BJ (cell line): Measurements from ENCODE around the gene KRTAP10-3. TPM values are rescaled to one million over a fixed set of nuclear protein-coding genes. Genes with fewer than 3 reads are reported as not detected.

ENCODE experiments used
- CTCF ChIA-PET: fragments of 350-600 bp; formaldehyde crosslinking; extraction: SDS; loops from one replicate; lab custom pipeline; 2021; ENCODE audit warnings: antibody characterized with exemption, inconsistent platforms; lab: Yijun Ruan, JAX
- POLR2A ChIA-PET: fragments of 300-600 bp; sonication (Branson Sonifier 250); formaldehyde crosslinking; extraction: SDS; loops from one replicate; lab custom pipeline; 2021; ENCODE audit warnings: antibody characterized with exemption; lab: Charles Lee
- DNase-seq: peaks from one replicate; pipeline ENCODE4 v3.0.0-alpha.2; 2011; ENCODE audit warnings: low read depth
- H3K27me3 ChIP-seq: 2 replicates; pipeline ENCODE4 v1.6.0; 2011; ENCODE audit warnings: low read length; ENCODE audit not compliant: control insufficient read depth, insufficient read depth
- H3K36me3 ChIP-seq: 2 replicates; pipeline ENCODE4 v1.5.1; 2011; ENCODE audit warnings: low read length; ENCODE audit not compliant: control insufficient read depth, insufficient read depth
- H3K4me3 ChIP-seq: 2 replicates; pipeline ENCODE4 v1.5.1; 2011; ENCODE audit warnings: low read depth, mild to moderate bottlenecking, control low read depth, low read length
- CTCF ChIP-seq: IDR thresholded peaks from 2 replicates; pipeline ENCODE4 v1.5.1; 2011; ENCODE audit warnings: low read depth, mild to moderate bottlenecking, control low read depth, inconsistent platforms, low read length, moderate library complexity; ENCODE audit not compliant: insufficient read depth
- polyA plus RNA-seq: library from polyadenylated mRNA; depleted of rRNA; stranded (reverse); fragments of >200 nt; gene quantifications from 2 replicates; pipeline ENCODE4 v1.2.3, GENCODE V29; 2011

Gene KRTAP10-3
- polyA plus RNA-seq, 1 experiment, result not detected

GRCh38 chr21:44514218-44514520 lies 44.4 kb downstream of the KRTAP10-3 start:
- ChIA-PET CTCF (interaction anchor here (0.6 kb wide), 1 partner anchor 85 kb away, joined by 3 read pairs; no protein-coding TSS in a partner anchor), POLR2A (no interaction called here)
- no peak for TF ChIP-seq CTCF
- Histone ChIP-seq H3K27me3 (no peaks in the 10 kb centered on the region; the same call in 1 of the 2 replicates), H3K36me3 (no peaks in the 10 kb centered on the region), H3K4me3 (no peak overlapping the region)
- no peak for DNase-seq

DNA sequence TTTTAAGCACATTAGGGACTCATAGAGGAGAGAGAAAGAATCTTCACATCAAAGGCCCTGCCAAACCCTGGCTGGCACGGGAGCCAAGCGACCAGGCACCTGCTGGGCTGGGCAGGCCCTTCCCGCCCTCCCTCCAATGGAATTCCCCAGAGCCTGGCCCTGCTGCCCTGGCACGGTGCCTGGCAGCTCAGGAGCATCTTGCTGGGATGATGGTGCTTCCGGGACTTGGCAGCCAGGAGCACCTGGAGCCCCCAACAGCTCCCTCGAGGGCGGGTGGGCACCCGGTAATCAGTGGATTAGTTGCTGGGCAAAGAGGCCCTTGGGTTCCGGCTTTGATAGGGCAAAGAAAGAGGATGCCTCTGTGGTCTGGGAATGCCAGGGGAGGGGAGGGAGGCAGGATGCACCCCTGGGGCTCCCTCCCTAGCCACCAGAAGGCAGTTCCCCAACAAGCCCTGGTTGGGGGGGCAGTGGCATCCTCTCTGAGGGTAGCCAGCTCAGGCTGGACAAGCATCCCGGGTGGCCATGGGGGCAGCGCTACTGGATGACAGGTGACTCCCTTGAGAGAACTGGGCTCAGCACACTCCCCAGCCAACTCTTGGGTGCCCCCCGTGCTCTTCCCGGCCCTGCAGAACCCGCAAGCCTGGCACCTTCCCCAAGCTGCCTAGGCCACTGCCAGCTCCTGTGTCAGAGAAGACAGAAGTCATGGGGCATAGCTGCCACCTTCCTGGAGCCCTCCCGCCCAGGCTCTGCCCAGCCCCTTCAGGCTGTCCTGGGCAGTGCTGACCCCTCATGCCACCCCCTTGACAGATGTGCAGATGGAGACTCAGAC lies 45.0 kb downstream of the KRTAP10-3 start:
- Histone ChIP-seq H3K36me3 (no peaks in the 10 kb centered on the region), H3K27me3 (no peaks in the 10 kb centered on the region; the same call in 1 of the 2 replicates), H3K4me3 (no peak overlapping the region)
- POLR2A ChIA-PET, result no interaction called here
- TF ChIP-seq CTCF, result no peak
- CTCF ChIA-PET, result interaction anchor here (1.0 kb wide), 1 partner anchor 280 kb away, joined by 4 read pairs; no protein-coding TSS in a partner anchor
- no peak for DNase-seq

- ChIA-PET CTCF (interaction anchor here (1.0 kb wide), 1 partner anchor 281 kb away, joined by 4 read pairs; no protein-coding TSS in a partner anchor), POLR2A (no interaction called here)
- DNase-seq, result no peak
- no peak overlapping the region for H3K4me3 ChIP-seq
- no peaks in the 10 kb centered on the region; the same call in 1 of the 2 replicates for H3K27me3 ChIP-seq
- no peaks in the 10 kb centered on the region for H3K36me3 ChIP-seq
- no peak for TF ChIP-seq CTCF
Measured at GRCh38 chr21:44512496-44513388, 45.9 kb downstream of the KRTAP10-3 start.

DNA sequence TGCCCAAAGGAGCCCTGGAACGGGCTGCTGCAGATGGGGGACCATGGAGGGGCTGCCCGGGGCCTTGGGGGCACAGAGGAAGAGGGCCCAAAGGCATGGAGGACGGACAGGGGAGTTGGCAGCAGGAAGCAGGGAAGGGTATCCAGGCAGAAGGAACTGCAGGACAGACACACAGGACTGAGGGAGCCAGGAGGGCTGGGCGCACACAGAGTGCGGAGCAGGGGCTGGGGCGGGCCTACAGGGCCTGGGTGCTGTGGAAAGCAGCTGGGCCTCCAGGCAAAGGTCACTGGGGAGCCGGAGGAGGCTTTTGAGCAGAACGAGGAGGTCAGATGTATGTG lies 46.7 kb downstream of the KRTAP10-3 start:
- ChIA-PET POLR2A (no interaction called here), CTCF (interaction anchor here (1.6 to 2.3 kb wide), 2 partner anchors 242 to 282 kb away, joined by 4 to 18 read pairs; no protein-coding TSS in a partner anchor)
- no peak for TF ChIP-seq CTCF
- Histone ChIP-seq H3K27me3 (no peaks in the 10 kb centered on the region; the same call in 1 of the 2 replicates), H3K36me3 (no peaks in the 10 kb centered on the region), H3K4me3 (no peak overlapping the region)
- no peak for DNase-seq
